Parathyroid adenoma (tissue), 2 donors: ENCODE measurements around the gene DBH.

ENCODE experiments used
- H2AFZ ChIP-seq: fragments of 300-600 bp; sonication (generic); one replicate; pipeline ENCODE4 v1.7.0; 2017; ENCODE audit warnings: antibody characterized with exemption, mild to moderate bottlenecking
- H3K27ac ChIP-seq: fragments of 300-600 bp; sonication (generic); one replicate; pipeline ENCODE4 v1.7.0; 2017
- H3K27me3 ChIP-seq: fragments of 300-600 bp; sonication (generic); one replicate; pipeline ENCODE4 v1.7.0; 2017; ENCODE audit warnings: low read length; ENCODE audit not compliant: control insufficient read depth, insufficient read depth
- H3K36me3 ChIP-seq: fragments of 300-600 bp; sonication (generic); one replicate; pipeline ENCODE4 v1.7.0; 2017; ENCODE audit warnings: low read length; ENCODE audit not compliant: control insufficient read depth, insufficient read depth
- H3K4me1 ChIP-seq: fragments of 300-600 bp; sonication (generic); one replicate; pipeline ENCODE4 v1.7.0; 2017; ENCODE audit warnings: control low read depth
- H3K4me2 ChIP-seq: fragments of 300-600 bp; sonication (generic); one replicate; pipeline ENCODE4 v1.7.0; 2017; ENCODE audit warnings: low read length
- H3K4me3 ChIP-seq: fragments of 300-600 bp; sonication (generic); one replicate; pipeline ENCODE4 v1.7.0; 2017; ENCODE audit warnings: low read depth, low read length
- H3K79me2 ChIP-seq: fragments of 300-600 bp; sonication (generic); one replicate; pipeline ENCODE4 v1.7.0; 2017; ENCODE audit warnings: control low read depth
- H3K9ac ChIP-seq: fragments of 300-600 bp; sonication (generic); one replicate; pipeline ENCODE4 v1.7.0; 2017; ENCODE audit warnings: mild to moderate bottlenecking
- H3K9me3 ChIP-seq: fragments of 300-600 bp; sonication (generic); one replicate; pipeline ENCODE4 v1.7.0; 2017; ENCODE audit warnings: low read length; ENCODE audit not compliant: control insufficient read depth
- CTCF ChIP-seq: fragments of 300-600 bp; sonication (generic); IDR thresholded peaks from one replicate; pipeline ENCODE4 v1.7.0; 2017; ENCODE audit warnings: antibody characterized with exemption, mild to moderate bottlenecking
- donor health status: primary hyperparathyroidism.

Gene DBH

DNA sequence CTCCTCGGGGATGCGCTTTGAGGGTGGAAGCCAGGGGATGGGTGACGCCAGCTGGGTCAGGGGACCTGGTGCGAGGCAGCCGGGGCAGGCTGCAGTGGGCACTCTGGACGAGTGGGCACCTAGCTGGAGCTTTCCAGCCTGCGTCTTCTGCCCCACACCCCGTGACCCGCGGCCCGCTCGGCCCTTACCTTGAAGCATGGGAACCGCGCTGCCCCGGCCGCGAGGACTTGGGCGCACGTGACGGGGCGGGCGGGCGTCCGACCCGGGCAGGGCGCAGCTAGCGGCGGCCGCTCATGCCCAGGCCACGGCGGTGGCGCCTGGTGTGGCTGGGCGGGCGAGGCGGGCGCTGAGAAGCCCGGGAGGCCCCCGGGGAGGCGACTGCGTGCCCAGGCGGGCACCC is 27.3 kb upstream of the DBH start:
- TF ChIP-seq CTCF, result no peak
- Histone ChIP-seq H3K36me3 (no peaks in the 10 kb centered on the region), H3K4me3 (no peak overlapping the region), H3K27ac (no peak overlapping the region), H3K79me2 (no peaks in the 10 kb centered on the region), H3K9ac (no peak overlapping the region), H3K27me3 (no peaks in the 10 kb centered on the region), H3K9me3 (no peaks in the 10 kb centered on the region), H3K4me1 (no peaks in the 10 kb centered on the region), H2AFZ (no peak overlapping the region), H3K4me2 (no peak overlapping the region)

DNA sequence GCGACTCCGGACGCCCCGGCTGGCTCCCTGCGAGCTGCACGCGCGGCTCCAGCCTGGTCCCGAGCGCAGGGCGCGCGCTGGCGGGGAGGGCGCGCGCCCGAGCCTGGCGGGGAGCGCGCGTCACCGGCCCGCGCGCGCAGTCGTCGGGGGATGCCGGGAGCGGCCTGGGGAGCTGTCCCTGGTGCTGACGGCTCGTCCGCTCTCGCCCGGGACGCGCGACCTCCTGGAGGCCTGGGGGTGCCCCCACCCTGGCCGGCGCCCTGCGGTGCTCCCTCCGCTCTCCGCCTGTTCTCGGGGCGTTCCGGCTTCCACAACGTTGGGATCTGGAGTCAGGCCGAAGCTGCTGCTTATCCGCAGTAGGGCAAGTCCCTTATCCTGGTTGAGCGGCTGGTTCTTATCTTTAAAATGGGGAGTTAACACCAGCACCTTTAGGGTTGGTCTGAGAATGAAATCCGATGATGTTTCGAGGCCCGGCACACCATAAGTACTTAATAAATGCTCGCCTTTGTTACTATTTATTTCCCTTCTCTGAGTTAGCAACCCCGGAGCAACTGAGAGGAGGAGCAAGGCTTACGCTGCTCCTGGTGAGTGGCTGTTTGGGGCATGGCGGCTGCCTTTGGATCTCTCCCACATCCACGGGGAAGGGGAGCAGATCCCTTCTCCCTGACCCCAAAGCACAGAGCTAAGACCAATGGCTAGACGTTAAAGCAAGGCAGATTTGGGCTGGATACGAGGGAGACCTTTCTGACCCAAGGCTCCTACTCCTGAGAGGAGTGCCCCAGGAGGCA is 26.7 kb upstream of the DBH start, which contains the start of gene FAM163B:
Gene FAM163B (minus strand): TSS at position 79 of the 788 bp plus-strand sequence. CDS start 29,166 bp downstream, outside the sequence.
- no peaks in the 10 kb centered on the region for H3K9me3 ChIP-seq
- no peak for TF ChIP-seq CTCF
- H3K4me1 ChIP-seq, result no peaks in the 10 kb centered on the region
- no peak within 1 kb of the TSS for H3K4me3 ChIP-seq
- H3K4me2 ChIP-seq, result no peak within 1 kb of the TSS
- H3K27me3 ChIP-seq, result no peaks in the 10 kb centered on the region
- H3K27ac ChIP-seq, result no peak within 1 kb of the TSS
- no peaks in the 10 kb centered on the region for H3K36me3 ChIP-seq
- no peak within 1 kb of the TSS for H2AFZ ChIP-seq
- no peaks in the 10 kb centered on the region for H3K79me2 ChIP-seq
- no peak within 1 kb of the TSS for H3K9ac ChIP-seq

GRCh38 chr9:133610845-133611244 is 25.3 kb upstream of the DBH start:
- Histone ChIP-seq H3K36me3 (no peaks in the 10 kb centered on the region), H3K79me2 (no peaks in the 10 kb centered on the region), H3K27me3 (no peaks in the 10 kb centered on the region), H3K27ac (no peak overlapping the region), H3K4me3 (no peak overlapping the region), H2AFZ (no peak overlapping the region), H3K9ac (no peak overlapping the region), H3K4me2 (no peak overlapping the region), H3K9me3 (no peaks in the 10 kb centered on the region), H3K4me1 (no peaks in the 10 kb centered on the region)
- no peak for TF ChIP-seq CTCF

DNA sequence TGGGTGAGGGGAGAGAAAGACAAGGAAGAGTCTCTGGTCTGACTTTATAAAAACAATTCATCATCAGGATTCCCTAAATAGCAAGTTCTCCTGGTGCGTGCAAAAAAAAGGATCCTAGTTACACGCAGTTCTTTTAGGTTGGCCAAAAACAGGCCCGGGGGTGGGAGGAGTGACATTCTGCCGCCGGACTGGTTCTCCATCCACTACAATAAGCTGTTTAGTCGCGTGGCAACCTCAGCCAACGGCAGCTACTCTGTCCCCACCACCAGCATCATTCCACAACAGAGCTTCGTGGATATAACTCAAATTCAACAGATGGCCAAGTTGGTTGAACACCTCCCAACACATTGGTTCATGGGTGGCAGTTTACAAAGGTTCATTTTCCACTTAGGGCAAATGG is 24.1 kb upstream of the DBH start:
- H3K79me2 ChIP-seq, result no peaks in the 10 kb centered on the region
- H3K36me3 ChIP-seq, result no peaks in the 10 kb centered on the region
- H3K9ac ChIP-seq, result no peak overlapping the region
- TF ChIP-seq CTCF, result no peak
- no peaks in the 10 kb centered on the region for H3K9me3 ChIP-seq
- no peak overlapping the region for H3K27ac ChIP-seq
- H3K4me1 ChIP-seq, result no peaks in the 10 kb centered on the region
- H3K27me3 ChIP-seq, result no peaks in the 10 kb centered on the region
- no peak overlapping the region for H3K4me2 ChIP-seq
- no peak overlapping the region for H3K4me3 ChIP-seq
- H2AFZ ChIP-seq, result no peak overlapping the region

DNA sequence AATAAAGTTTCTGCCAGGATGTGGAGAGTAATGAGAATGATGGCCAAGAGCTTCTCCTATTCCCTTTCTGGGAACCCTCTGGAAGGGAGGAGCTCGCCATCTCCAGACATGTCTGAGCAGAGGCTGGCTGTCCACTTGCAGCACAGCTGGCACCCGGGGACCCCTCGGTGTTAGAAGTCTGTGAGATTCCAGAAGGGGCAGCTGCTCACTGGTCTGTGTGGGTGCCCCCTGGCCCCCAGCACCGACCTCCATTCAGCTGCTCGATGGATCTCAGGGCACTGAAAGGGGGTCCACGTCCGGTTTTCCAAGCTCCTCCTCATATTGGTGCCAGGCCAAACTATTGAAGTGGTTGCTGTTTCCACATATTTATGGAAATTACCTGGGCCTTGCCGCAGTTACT is 23.3 kb upstream of the DBH start:
- H3K27ac ChIP-seq, result no peak overlapping the region
- no peaks in the 10 kb centered on the region for H3K27me3 ChIP-seq
- H3K9ac ChIP-seq, result no peak overlapping the region
- no peak overlapping the region for H3K4me3 ChIP-seq
- H3K36me3 ChIP-seq, result no peaks in the 10 kb centered on the region
- H3K79me2 ChIP-seq, result no peaks in the 10 kb centered on the region
- no peaks in the 10 kb centered on the region for H3K9me3 ChIP-seq
- H3K4me2 ChIP-seq, result no peak overlapping the region
- H2AFZ ChIP-seq, result no peak overlapping the region
- no peaks in the 10 kb centered on the region for H3K4me1 ChIP-seq
- no peak for TF ChIP-seq CTCF
